ENCODE measurements around the gene GPI.

Gene GPI

GRCh38 chr19:34393031-34393430, 28.0 kb downstream of the GPI start:
- H3K27ac ChIP-seq (ENCODE audit: low read length, poor library complexity, severe bottlenecking): no peak overlapping the region
- peaks cover 30% of the 10 kb centered on the region for H3K79me1 ChIP-seq (replicated peaks; ENCODE audit: low read length, poor library complexity, severe bottlenecking)
- no peak overlapping the region for H2BK12ac ChIP-seq (ENCODE audit: low read length in 2 of 2)
- no peak overlapping the region for H3K4me2 ChIP-seq (ENCODE audit: low read length, poor library complexity, severe bottlenecking)
- H3K9me3 ChIP-seq (ENCODE audit: control insufficient read depth, low read length): no peaks in the 10 kb centered on the region
- H3K4me3 ChIP-seq (ENCODE audit: insufficient read depth in 1 of 2, low read depth in 1 of 2, low read length in 2 of 2): no peak overlapping the region
- no peaks in the 10 kb centered on the region for H3K27me3 ChIP-seq (ENCODE audit: control insufficient read depth in 1 of 2, insufficient read depth in 1 of 2, low read length in 2 of 2)
- H3K36me3 ChIP-seq (ENCODE audit: control insufficient read depth in 1 of 2, insufficient read depth in 2 of 2, low read depth in 1 of 2, low read length in 2 of 2): peaks cover 90 to 92% of the 10 kb centered on the region in 2 experiments
- H4K8ac ChIP-seq (ENCODE audit: low read length): no peak overlapping the region
- H2AFZ ChIP-seq (ENCODE audit: low read depth, low read length): no peak overlapping the region
- 95% methylated on average over 11 of the region's 11 CpGs for WGBS
- no peak overlapping the region for H3K9ac ChIP-seq (ENCODE audit: low read length)
- H3K18ac ChIP-seq (ENCODE audit: low read depth in 1 of 2, low read length in 2 of 2): no peak overlapping the region
- no peak overlapping the region for H3K14ac ChIP-seq (ENCODE audit: low read length in 2 of 2)
- no peak for DNase-seq
- H3K23ac ChIP-seq (ENCODE audit: low read length in 2 of 2): no peak overlapping the region
- no peaks in the 10 kb centered on the region for H3K4me1 ChIP-seq (ENCODE audit: control insufficient read depth, insufficient read depth, low read depth, low read length)
- H2BK5ac ChIP-seq (ENCODE audit: low read depth, low read length, poor library complexity, severe bottlenecking): no peak overlapping the region
- H3K4ac ChIP-seq (ENCODE audit: low read depth in 1 of 2, low read length in 2 of 2): no peak overlapping the region
- no peak overlapping the region for H2BK15ac ChIP-seq (ENCODE audit: low read depth, poor library complexity, severe bottlenecking)
- H2AK5ac ChIP-seq (ENCODE audit: low read length, severe bottlenecking): no peak overlapping the region
- no peak overlapping the region for H2BK120ac ChIP-seq (ENCODE audit: low read depth, low read length)
- H4K91ac ChIP-seq (ENCODE audit: low read length): no peak overlapping the region

DNA sequence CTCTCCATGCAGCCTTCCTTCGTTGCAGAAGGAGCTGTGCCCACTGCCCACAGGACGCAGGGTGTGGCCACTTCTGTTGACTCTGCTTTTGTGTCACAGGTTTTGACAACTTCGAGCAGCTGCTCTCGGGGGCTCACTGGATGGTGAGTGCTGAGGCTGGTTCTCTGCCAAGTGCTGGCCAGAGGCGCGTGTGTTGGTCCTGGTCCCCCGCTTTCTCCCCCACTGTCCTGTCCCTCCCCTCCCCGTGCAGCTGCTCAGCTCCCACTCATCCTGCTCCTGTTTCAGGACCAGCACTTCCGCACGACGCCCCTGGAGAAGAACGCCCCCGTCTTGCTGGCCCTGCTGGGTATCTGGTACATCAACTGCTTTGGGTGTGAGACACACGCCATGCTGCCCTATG, 28.6 kb downstream of the GPI start:
- Histone ChIP-seq H2BK5ac (ENCODE audit: low read depth, low read length, poor library complexity, severe bottlenecking) (no peak overlapping the region), H3K23ac (ENCODE audit: low read length in 2 of 2) (no peak overlapping the region), H2AK5ac (ENCODE audit: low read length, severe bottlenecking) (no peak overlapping the region), H2BK120ac (ENCODE audit: low read depth, low read length) (no peak overlapping the region), H3K36me3 (ENCODE audit: control insufficient read depth in 1 of 2, insufficient read depth in 2 of 2, low read depth in 1 of 2, low read length in 2 of 2) (peaks cover 90 to 93% of the 10 kb centered on the region in 2 experiments), H3K14ac (ENCODE audit: low read length in 2 of 2) (no peak overlapping the region), H2AFZ (ENCODE audit: low read depth, low read length) (no peak overlapping the region), H2BK12ac (ENCODE audit: low read length in 2 of 2) (no peak overlapping the region), H2BK15ac (ENCODE audit: low read depth, poor library complexity, severe bottlenecking) (no peak overlapping the region), H3K27me3 (ENCODE audit: control insufficient read depth in 1 of 2, insufficient read depth in 1 of 2, low read length in 2 of 2) (no peaks in the 10 kb centered on the region), H4K8ac (ENCODE audit: low read length) (no peak overlapping the region), H3K4me1 (ENCODE audit: control insufficient read depth, insufficient read depth, low read depth, low read length) (no peaks in the 10 kb centered on the region), H3K9ac (ENCODE audit: low read length) (no peak overlapping the region), H3K9me3 (ENCODE audit: control insufficient read depth, low read length) (no peaks in the 10 kb centered on the region), H3K18ac (ENCODE audit: low read depth in 1 of 2, low read length in 2 of 2) (no peak overlapping the region), H3K79me1 (replicated peaks; ENCODE audit: low read length, poor library complexity, severe bottlenecking) (peaks cover 30% of the 10 kb centered on the region), H3K27ac (ENCODE audit: low read length, poor library complexity, severe bottlenecking) (no peak overlapping the region), H3K4me3 (ENCODE audit: insufficient read depth in 1 of 2, low read depth in 1 of 2, low read length in 2 of 2) (no peak overlapping the region), H3K4ac (ENCODE audit: low read depth in 1 of 2, low read length in 2 of 2) (no peak overlapping the region), H4K91ac (ENCODE audit: low read length) (no peak overlapping the region), H3K4me2 (ENCODE audit: low read length, poor library complexity, severe bottlenecking) (no peak overlapping the region)
- DNase-seq: no peak
- 95% methylated on average over 14 of the region's 14 CpGs for WGBS

- Histone ChIP-seq H4K91ac (ENCODE audit: low read length) (no peak overlapping the region), H2AFZ (ENCODE audit: low read depth, low read length) (no peak overlapping the region), H3K14ac (ENCODE audit: low read length in 2 of 2) (no peak overlapping the region), H3K18ac (ENCODE audit: low read depth in 1 of 2, low read length in 2 of 2) (no peak overlapping the region), H3K4me3 (ENCODE audit: insufficient read depth in 1 of 2, low read depth in 1 of 2, low read length in 2 of 2) (no peak overlapping the region), H3K79me1 (replicated peaks; ENCODE audit: low read length, poor library complexity, severe bottlenecking) (peaks cover under 1% of the 10 kb centered on the region), H2BK120ac (ENCODE audit: low read depth, low read length) (no peak overlapping the region), H2BK15ac (ENCODE audit: low read depth, poor library complexity, severe bottlenecking) (no peak overlapping the region), H4K8ac (ENCODE audit: low read length) (no peak overlapping the region), H2AK5ac (ENCODE audit: low read length, severe bottlenecking) (no peak overlapping the region), H3K27me3 (ENCODE audit: control insufficient read depth in 1 of 2, insufficient read depth in 1 of 2, low read length in 2 of 2) (no peaks in the 10 kb centered on the region), H2BK5ac (ENCODE audit: low read depth, low read length, poor library complexity, severe bottlenecking) (no peak overlapping the region), H3K23ac (ENCODE audit: low read length in 2 of 2) (no peak overlapping the region), H3K4me1 (ENCODE audit: control insufficient read depth, insufficient read depth, low read depth, low read length) (no peaks in the 10 kb centered on the region), H2BK12ac (ENCODE audit: low read length in 2 of 2) (no peak overlapping the region), H3K27ac (ENCODE audit: low read length, poor library complexity, severe bottlenecking) (no peak overlapping the region), H3K4me2 (ENCODE audit: low read length, poor library complexity, severe bottlenecking) (no peak overlapping the region), H3K9ac (ENCODE audit: low read length) (no peak overlapping the region), H3K4ac (ENCODE audit: low read depth in 1 of 2, low read length in 2 of 2) (no peak overlapping the region), H3K36me3 (ENCODE audit: control insufficient read depth in 1 of 2, insufficient read depth in 2 of 2, low read depth in 1 of 2, low read length in 2 of 2) (peaks cover 69 to 70% of the 10 kb centered on the region in 2 experiments), H3K9me3 (ENCODE audit: control insufficient read depth, low read length) (no peaks in the 10 kb centered on the region)
- no peak for DNase-seq
- 100% methylated on average over 1 of the region's 1 CpG for WGBS
Measured at GRCh38 chr19:34397853-34398252, 32.9 kb downstream of the GPI start.

DNA sequence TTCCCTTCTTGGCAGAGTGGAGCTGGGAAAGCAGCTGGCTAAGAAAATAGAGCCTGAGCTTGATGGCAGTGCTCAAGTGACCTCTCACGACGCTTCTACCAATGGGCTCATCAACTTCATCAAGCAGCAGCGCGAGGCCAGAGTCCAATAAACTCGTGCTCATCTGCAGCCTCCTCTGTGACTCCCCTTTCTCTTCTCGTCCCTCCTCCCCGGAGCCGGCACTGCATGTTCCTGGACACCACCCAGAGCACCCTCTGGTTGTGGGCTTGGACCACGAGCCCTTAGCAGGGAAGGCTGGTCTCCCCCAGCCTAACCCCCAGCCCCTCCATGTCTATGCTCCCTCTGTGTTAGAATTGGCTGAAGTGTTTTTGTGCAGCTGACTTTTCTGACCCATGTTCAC, 34.9 kb downstream of the GPI start:
- over 99% methylated on average over 9 of the region's 9 CpGs for WGBS
- DNase-seq: no peak
- H2BK5ac ChIP-seq (ENCODE audit: low read depth, low read length, poor library complexity, severe bottlenecking): no peak overlapping the region

More for the DNA sequence above, 34.9 kb downstream of the GPI start:
- Histone ChIP-seq H3K9me3 (ENCODE audit: control insufficient read depth, low read length) (no peaks in the 10 kb centered on the region), H3K79me1 (replicated peaks; ENCODE audit: low read length, poor library complexity, severe bottlenecking) (peaks cover 6% of the 10 kb centered on the region), H3K4me3 (ENCODE audit: insufficient read depth in 1 of 2, low read depth in 1 of 2, low read length in 2 of 2) (no peak overlapping the region), H2AFZ (ENCODE audit: low read depth, low read length) (no peak overlapping the region), H4K91ac (ENCODE audit: low read length) (no peak overlapping the region), H3K36me3 (ENCODE audit: control insufficient read depth in 1 of 2, insufficient read depth in 2 of 2, low read depth in 1 of 2, low read length in 2 of 2) (peaks cover 50 to 51% of the 10 kb centered on the region in 2 experiments), H4K8ac (ENCODE audit: low read length) (no peak overlapping the region), H3K27ac (ENCODE audit: low read length, poor library complexity, severe bottlenecking) (no peak overlapping the region), H3K27me3 (ENCODE audit: control insufficient read depth in 1 of 2, insufficient read depth in 1 of 2, low read length in 2 of 2) (no peaks in the 10 kb centered on the region), H3K4me1 (ENCODE audit: control insufficient read depth, insufficient read depth, low read depth, low read length) (peaks cover 1% of the 10 kb centered on the region), H3K23ac (ENCODE audit: low read length in 2 of 2) (no peak overlapping the region), H3K18ac (ENCODE audit: low read depth in 1 of 2, low read length in 2 of 2) (no peak overlapping the region), H2BK15ac (ENCODE audit: low read depth, poor library complexity, severe bottlenecking) (no peak overlapping the region), H3K4me2 (ENCODE audit: low read length, poor library complexity, severe bottlenecking) (no peak overlapping the region), H2BK12ac (ENCODE audit: low read length in 2 of 2) (no peak overlapping the region), H3K9ac (ENCODE audit: low read length) (no peak overlapping the region), H3K14ac (ENCODE audit: low read length in 2 of 2) (no peak overlapping the region), H2BK120ac (ENCODE audit: low read depth, low read length) (no peak overlapping the region), H3K4ac (ENCODE audit: low read depth in 1 of 2, low read length in 2 of 2) (no peak overlapping the region), H2AK5ac (ENCODE audit: low read length, severe bottlenecking) (no peak overlapping the region)

Data from mesenchymal stem cell (in vitro differentiated cells and primary cell).